SH-SY5Y (cell line): ENCODE results near the gene TWIST2.

Source experiments
- GATA2 ChIP-seq: IDR thresholded peaks from 2 replicates; pipeline ENCODE4 v1.6.1; 2011; ENCODE audit warnings: mild to moderate bottlenecking, low read depth, low read length
- GATA3 ChIP-seq: IDR thresholded peaks from 2 replicates; pipeline ENCODE4 v1.6.1; 2011; ENCODE audit warnings: low read depth, mild to moderate bottlenecking, low read length, moderate library complexity

DNA sequence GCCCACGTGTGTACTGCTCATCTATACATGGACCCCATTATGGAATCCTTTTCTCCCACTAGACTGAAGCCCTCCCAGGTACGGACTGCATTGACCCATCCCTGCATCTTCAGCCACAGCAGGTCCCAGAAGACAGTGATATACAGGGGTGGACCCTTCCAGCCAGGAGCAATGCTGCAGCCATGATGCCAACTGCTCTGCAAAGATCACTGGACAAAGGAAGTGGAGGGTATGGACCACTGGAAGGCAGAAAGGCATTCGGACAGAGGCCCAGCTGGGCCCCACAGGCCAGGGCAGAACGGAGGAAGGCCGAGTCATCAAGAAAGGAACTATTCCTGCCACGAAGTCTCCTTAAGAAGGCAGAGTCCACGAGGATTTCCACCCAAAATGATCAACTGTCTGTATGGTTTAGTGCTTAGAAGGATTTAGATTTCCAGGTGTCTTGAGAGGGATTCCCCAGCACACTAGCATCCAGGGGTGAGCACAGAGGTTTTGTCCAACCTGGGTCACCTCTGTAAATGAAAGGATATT is 93.4 kb downstream of the TWIST2 start:
- no peak for TF ChIP-seq GATA3
- no peak for TF ChIP-seq GATA2
